HG03432 (cell line): Measurements from ENCODE around the gene NEURL3.

Experiments
- ATAC-seq: cut with Tn5 transposase; IDR thresholded peaks from one replicate; pipeline ENCODE4 v1.9.1; 2021; ENCODE audit warnings: mild to moderate bottlenecking, moderate library complexity; ENCODE audit not compliant: unreplicated experiment

Gene NEURL3

GRCh38 chr2:96528006-96528699, 23.0 kb upstream of the NEURL3 start:
- no peak for ATAC-seq

DNA sequence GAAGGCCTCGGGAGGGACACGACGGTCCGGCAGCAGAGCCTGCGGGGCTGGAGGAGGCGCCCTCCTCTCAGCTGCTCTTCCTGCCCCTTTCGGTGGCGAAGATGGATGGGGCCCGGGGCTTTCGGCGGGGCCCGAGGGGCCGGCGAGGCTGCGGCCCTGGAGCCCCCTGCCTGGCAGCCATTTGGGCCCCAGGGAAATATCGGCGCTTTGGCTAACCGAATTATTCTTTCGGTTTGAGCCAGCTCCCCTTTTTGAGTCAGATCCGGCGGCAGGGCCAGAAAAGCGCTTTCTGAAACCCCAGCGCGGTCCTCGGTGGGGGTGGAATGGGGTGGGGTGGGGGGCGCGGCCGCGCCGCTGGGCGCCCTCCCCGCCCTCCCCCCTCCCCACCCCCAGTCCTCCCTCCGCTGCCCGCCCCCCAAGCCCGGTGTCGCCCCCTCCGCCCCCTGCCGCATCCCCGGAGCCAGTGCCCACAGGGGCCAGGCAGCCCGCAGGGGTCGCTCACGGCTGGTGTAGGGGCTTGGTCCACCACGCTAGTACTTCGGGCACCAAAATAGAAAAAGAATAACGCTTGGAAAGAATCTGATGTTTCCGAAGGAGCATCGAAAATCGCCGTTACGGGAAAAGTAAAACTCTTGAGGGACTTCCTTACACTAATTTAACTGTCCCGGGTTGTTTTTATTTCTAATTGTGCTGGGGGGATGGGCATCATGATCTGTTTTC, 22.3 kb upstream of the NEURL3 start:
- peak; percentile 42 for ATAC-seq

- no peak for ATAC-seq
Measured at GRCh38 chr2:96526615-96527285, 21.6 kb upstream of the NEURL3 start.

DNA sequence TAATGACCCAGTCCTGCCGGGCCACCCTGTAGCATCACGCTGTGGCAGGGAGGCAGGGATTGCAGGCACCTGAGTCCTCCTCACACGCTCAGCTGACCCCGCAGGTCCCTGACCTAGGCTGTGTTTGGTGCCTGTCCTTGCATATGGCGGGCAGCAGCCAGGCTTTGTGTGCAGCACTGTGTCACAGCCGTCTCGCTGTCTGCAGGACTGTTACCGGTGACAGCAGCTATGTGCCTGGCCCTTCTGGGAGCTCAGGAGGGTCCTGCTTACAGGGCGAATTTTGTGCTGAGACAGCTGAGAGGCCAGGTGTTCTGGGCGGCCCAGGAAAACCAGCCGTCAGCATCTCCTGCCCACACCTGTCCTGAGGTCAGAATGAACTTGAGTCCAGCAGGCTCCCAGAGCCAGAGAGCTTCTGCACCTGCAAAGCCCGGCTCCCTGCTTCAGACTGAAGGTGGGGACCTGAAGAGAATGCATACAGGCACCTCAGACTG, 21.0 kb upstream of the NEURL3 start:
- ATAC-seq, result no peak

DNA sequence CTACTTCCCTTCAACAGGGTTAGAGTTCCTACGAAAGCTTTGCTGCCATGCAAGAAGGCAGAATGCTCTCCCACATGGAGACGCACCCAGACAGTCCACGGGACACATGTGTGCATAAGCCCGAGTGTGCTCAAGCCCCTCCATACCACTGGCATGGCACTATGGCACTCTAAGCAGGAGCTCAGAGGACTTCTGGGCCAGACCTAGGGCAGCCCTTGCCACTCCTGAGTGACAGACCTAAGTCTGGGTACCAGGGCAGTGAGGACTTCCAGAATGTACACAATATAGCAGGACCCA, 20.0 kb upstream of the NEURL3 start:
- no peak for ATAC-seq

- no peak for ATAC-seq
Measured at GRCh38 chr2:96524482-96525210, 19.5 kb upstream of the NEURL3 start.

DNA sequence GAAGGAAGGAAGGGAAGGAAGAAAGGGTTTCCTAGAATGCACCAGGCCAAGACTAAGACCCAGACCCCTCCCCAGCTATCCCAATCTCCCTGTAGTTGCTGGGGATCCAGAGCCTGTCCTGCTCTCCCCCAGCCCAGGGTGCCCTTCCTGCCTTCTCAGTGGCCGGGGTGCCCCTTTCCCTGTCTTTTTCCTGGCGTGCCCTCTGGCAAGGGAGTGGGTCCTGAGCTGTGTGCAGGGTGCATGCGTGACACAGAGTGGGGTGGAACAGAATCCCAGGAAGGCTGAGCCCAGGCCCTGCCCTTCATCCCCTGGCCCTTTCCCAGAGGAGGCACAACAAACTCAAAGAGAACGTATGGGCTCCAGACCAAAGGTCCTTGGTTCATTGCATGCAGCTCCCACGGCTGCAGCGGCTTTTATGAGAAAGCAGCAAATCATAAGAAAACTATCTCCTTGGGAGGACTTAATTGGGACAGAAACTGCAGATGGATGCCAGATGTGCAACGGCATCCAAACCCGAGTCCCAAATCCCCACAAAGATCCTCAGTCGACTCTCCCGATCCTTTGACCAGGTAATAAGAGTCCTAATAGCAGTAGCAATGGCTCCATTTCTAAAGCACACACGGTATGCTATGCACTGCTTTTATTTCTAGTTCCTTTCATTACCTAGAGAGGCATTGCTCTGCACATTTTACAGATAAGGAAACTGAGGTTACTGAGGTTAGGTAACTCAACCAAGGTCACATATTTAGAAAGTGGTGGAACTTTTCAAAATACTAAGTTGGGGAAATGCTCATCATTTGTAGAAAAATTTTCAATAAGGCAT, 18.7 kb upstream of the NEURL3 start:
- no peak for ATAC-seq

DNA sequence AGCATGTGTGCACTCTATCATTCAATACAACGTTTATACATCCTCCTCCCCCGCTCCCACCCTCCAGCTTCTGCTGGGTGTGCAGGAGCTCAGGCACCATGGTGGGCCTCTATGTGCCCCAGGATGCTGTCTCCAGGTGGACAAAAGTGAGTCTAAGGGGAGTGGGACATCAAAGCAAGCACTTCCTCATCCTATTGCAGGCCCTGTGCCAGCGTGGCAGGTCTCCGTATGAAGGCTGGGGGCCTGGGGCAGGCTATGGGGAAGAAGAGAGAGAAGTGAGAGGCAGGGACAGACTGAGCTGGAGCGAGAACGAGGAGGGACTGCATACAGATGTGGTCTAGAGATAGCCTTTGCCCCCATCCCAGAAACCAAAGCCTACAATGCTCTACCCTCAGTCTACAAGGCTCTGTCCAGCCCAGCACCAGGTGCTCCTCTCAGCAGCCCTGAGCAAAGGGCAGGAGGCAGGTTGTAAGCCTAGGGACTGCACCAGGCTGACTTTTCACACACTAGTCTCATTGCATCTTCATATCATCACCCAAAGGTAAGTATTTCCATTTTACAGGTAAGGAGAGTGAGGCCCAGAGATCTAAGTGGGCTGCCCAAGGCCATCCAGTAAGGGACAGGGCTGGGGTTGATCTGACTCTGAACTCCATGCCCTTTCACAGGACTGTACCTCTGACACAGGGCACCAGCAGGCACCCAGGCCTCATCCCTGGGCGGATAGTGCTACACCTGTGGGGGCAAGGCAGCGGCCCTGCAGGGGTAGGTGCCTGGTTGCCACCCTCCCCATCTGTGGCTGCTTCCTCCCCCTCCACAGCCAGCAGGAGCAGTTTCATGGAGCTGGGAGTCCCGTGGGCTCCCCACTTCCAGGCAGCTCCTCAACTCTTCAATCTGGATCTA, 17.4 kb upstream of the NEURL3 start:
- no peak for ATAC-seq

GRCh38 chr2:96521219-96521618, 16.1 kb upstream of the NEURL3 start:
- ATAC-seq, result no peak

DNA sequence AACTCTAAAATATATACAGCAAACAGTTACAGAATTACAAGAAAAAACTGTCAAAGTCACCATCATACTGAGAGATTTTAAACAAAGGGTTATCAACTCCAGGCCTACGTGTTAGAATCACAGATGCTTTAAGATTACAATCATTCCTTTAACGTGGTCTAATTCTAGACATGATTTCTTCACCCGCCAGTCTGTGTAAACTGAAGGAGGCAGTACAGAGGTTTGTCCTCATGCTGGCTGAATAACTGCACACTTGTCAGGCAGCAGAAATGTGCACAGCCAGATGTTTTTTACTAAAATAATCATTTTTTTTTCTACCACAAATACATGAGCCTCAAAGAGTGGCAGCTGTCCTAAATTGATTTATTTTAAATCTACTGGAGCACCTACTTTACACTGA, 15.5 kb upstream of the NEURL3 start:
- no peak for ATAC-seq

DNA sequence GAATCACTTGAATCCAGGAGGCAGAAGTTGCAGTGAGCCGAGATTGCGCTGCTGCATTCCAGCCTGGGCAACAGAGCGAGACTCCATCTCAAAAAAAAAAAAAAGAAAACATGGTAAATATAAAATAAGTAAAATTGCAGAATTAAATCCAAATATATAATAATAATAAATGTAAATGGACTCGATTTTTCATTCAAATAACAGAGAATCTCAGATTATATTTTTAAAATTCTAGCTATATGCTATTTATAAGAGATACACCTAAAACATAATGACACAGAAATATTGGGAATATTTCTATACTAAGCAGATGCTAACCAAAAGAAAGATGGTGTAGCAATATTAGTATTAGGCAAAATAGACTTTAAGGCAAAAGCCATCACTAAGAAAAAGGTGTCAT, 15.1 kb upstream of the NEURL3 start:
- no peak for ATAC-seq

GRCh38 chr2:96517079-96517478, 11.9 kb upstream of the NEURL3 start:
- ATAC-seq, result no peak

DNA sequence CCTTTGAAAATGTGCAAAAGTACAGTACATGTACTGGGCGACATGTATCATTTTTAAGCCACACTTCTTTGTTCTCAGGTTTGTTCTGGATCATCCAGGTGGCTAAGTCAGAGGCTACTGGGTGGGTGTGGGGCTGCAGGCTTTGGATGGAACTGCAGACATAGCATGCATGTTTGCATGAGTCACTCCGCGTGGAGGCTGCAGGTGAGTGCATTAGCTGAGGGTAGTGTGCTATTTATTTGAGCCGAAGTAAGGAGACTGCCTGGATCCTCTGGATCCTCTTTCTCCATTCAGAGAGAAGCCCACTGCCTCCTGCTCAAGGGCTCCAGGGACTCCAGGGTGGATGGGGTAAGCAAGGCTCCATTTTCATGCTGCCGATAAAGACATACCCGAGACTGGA, 9.4 kb upstream of the NEURL3 start:
- no peak for ATAC-seq

- no peak for ATAC-seq
Measured at GRCh38 chr2:96512341-96512740, 7.2 kb upstream of the NEURL3 start.

GRCh38 chr2:96511851-96512250, 6.7 kb upstream of the NEURL3 start:
- no peak for ATAC-seq

- no peak for ATAC-seq
Measured at GRCh38 chr2:96510931-96511595, 5.9 kb upstream of the NEURL3 start.

DNA sequence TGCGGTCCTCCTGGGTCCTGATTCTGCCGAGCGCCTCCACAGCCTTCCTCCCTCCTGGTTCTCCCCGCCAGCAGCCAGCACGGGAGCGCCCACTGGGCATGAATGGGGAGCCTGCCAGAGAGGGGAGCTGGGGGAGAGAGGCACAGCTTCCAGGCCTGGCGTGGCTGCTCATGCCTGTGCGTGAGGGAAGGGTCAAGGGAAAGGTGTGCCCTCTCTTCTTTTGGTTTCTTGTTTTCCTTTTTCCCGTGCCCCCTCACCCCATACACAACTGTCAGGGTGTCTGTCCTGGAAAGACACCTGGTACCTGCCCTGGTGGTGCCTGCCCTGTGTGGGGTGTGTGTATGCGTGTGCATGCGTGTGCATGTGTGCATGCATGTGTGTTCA, 4.7 kb upstream of the NEURL3 start:
- ATAC-seq, result no peak

GRCh38 chr2:96509114-96509846, 4.1 kb upstream of the NEURL3 start:
- peak; percentile 67 for ATAC-seq
